DMS53 treated with DMSO at 0.1 percent for 48 hours (cell line): ENCODE measurements around the gene PCGF1.

Source experiments
- DNase-seq: peaks from one replicate; lab custom pipeline; 2025; ENCODE audit not compliant: unreplicated experiment; lab: John Stamatoyannopoulos, UW

PCGF1 gene

GRCh38 chr2:74537140-74537539 lies 29.6 kb upstream of the PCGF1 start:
- no peak for DNase-seq

- DNase-seq, result no peak
Observed at GRCh38 chr2:74536166-74536950, 28.9 kb upstream of the PCGF1 start.

DNA sequence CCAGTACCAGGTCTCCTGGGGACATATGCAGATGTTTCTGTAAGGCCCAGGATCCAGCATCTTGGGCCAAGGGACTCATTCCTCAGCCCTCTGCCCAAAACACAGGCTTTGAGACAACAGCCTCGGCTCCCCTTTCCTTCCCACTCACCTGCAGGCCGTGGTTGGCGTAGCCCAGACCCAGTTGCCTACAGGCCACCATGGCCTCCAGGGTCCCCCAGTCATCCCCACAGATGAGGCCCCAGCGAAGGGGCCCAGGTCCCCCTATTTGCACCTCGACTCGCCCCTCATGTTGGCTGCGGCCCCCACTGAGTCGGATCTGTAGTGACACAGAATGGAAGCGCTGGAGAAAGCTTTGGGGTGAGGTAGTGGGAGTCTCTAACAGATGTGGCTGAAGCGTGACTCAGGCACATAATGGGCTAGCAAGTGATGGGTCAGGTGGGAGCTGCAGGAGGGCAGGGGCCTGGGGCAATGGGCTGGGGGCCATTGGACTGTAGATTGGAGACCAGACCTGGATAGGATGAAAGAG lies 28.0 kb upstream of the PCGF1 start:
- DNase-seq, result no peak

DNA sequence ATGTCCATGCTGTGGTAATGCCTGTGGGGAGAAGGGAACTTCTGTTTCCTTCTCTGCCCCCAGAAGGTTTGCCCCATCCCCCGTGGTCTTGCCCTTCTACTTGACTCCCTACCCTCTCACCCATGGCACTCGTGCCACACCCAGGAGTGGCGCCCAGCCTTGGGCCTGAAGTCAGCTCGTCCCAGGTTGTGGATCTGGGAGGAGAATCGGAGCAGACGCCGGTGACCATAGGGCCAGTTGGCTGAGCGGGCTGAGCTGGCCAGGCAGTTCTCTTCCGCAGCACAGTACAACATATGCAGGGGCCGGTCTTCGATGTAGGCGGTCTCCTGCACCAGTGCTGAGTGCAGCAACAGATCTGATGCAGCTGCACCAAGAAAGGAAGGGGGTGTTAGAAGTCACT lies 26.9 kb upstream of the PCGF1 start:
- no peak for DNase-seq

- DNase-seq, result no peak
Observed at GRCh38 chr2:74533464-74533863, 26.0 kb upstream of the PCGF1 start.

GRCh38 chr2:74532222-74532621 lies 24.7 kb upstream of the PCGF1 start:
- DNase-seq, result peak; percentile 32

- no peak for DNase-seq
Observed at GRCh38 chr2:74531666-74532065, 24.2 kb upstream of the PCGF1 start.

DNA sequence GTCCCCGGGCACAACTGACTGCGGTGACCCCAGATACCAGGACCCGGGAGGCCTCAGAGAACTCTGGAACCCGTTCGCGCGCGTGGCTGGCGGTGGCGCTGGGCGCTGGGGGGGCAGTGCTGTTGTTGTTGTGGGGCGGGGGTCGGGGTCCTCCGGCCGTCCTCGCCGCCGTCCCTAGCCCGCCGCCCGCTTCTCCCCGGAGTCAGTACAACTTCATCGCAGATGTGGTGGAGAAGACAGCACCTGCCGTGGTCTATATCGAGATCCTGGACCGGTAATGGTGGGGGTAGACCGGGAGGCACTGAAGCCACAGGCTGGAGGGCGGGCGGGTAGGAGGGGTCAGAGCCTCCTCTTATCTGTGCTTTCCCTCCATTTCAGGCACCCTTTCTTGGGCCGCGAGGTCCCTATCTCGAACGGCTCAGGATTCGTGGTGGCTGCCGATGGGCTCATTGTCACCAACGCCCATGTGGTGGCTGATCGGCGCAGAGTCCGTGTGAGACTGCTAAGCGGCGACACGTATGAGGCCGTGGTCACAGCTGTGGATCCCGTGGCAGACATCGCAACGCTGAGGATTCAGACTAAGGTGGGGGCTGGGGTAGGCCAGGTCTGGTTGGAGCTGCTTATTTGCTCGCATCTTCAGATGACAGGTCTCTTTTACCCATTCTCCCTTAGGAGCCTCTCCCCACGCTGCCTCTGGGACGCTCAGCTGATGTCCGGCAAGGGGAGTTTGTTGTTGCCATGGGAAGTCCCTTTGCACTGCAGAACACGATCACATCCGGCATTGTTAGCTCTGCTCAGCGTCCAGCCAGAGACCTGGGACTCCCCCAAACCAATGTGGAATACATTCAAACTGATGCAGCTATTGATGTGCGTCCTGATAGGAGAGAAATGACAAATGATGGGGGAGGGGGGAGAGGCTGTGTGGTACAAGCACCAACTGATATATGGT lies 23.0 kb upstream of the PCGF1 start:
- DNase-seq, result peak; percentile 18

DNA sequence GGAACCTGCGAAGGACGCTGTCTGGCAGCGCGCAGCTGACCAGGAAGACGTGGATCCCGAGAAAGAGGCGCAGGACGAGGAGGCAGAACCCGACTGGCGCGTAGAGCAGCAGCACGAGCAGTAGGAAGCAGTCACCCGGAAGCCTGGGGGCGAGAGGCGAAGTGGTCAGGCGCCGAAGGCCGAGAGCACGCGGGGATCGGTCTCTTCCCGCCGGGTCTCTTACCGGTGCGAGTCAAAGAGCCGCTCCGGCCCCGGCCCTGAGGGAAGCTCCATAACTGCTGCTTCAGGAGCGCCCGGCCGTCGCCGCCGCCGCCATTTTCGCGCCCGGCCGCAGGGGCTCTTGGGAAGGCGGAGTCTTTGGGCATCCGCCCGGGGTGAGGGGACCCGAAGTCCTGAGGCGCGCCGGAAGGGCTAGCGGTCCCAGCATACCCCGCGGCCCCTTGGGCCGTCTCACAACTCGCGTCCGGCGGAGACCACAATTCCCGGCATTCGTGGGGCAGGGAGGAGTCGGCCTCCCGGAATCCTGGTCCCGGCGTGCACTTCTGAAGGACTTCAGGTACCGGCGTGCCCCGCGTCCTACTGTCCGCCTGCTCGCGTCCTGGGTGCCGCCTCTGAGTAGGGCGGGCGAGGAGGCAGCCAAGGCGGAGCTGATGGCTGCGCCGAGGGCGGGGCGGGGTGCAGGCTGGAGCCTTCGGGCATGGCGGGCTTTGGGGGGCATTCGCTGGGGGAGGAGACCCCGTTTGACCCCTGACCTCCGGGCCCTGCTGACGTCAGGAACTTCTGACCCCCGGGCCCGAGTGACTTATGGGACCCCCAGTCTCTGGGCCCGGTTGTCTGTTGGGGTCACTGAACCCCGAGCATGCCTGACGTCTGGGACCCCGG lies 22.1 kb upstream of the PCGF1 start, which contains the start of the genes AUP1 and HTRA2:
TSS of gene AUP1 (minus strand) at position 350 of the 882 bp plus-strand sequence. CDS start at position 273, 77 bp downstream.
TSS of gene HTRA2 (plus strand) at position 577 of the 882 bp plus-strand sequence. CDS start at position 651, 74 bp downstream.
- DNase-seq, result peak; percentile 98

- DNase-seq, result no peak
Observed at GRCh38 chr2:74528600-74529356, 21.3 kb upstream of the PCGF1 start.

- no peak for DNase-seq
Observed at GRCh38 chr2:74527741-74528140, 20.2 kb upstream of the PCGF1 start.

- no peak for DNase-seq
Observed at GRCh38 chr2:74526649-74527230, 19.2 kb upstream of the PCGF1 start.

- DNase-seq, result peak; percentile 18
Observed at GRCh38 chr2:74525717-74526648, 18.5 kb upstream of the PCGF1 start, which contains the start of gene DQX1. Gene DQX1 (minus strand): TSS chr2:74526231. CDS start chr2:74525729, 502 bp downstream.

DNA sequence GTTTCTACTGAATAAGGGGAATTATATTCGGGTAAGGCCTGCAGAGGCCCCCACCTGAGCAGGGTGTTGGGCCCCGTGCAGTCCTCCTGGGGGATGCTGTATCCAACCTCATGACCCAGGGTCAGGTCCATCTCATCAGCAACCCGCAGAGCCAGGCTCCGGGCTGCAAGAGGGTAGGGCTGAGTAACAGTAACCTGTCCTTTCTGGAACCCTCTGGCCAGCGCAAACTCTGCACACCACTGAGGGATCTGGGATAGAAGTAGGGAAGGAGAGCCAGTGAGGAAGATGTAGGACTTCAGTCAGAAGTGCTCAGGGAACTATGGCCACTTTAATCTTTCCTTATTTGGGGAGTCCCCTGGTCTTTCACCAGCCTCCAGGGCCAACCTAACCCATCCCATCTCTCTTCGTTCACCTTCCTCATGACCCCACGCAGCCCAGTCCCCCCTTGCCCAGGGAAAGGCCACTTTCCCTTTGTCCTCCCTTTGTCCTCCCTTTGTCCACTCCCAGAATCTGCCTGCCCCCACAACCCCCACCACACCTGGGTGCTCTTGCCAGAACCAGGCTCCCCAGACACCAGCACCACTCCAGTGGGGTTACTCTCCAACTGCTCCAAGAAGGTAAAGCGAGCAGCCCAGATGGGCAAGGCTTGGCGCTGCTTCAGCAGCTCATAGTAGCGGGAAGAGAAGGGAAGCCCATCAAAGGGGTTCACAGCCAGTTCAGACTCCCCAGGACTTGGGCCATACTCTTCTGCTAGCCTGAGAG lies 17.6 kb upstream of the PCGF1 start:
- DNase-seq, result no peak

- no peak for DNase-seq
Observed at GRCh38 chr2:74524005-74524404, 16.5 kb upstream of the PCGF1 start.

GRCh38 chr2:74522516-74522915 lies 15.0 kb upstream of the PCGF1 start:
- no peak for DNase-seq

DNA sequence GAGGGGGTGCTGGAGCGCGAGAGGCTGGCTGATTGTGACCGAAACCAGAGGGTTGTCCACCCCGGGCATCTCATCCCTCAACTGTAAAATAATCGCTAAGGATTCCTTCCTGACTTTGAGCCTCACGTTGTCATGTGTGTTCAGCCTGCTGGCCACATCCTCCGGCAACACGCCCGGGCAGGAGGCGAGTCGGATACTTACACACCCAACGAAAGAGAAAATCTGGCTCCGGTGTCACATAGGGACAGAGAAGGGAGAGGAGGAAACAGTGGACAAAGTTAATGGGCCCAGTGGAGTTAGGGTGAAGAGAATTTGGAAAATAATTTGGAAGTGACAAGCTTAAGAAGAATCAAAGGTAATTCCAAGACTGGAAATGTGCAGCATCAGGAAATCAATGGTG lies 9.2 kb upstream of the PCGF1 start:
- DNase-seq, result no peak
